CD4-positive, alpha-beta T cell treated with Interleukin-4 for 1 hour (primary cell): ENCODE measurements around the gene ASPHD2.

Experiments
- DNase-seq, 2 donors: peaks; one replicate each; pipeline ENCODE4 v3.0.0-alpha.2; 2020 to 2022

The ASPHD2 gene

DNA sequence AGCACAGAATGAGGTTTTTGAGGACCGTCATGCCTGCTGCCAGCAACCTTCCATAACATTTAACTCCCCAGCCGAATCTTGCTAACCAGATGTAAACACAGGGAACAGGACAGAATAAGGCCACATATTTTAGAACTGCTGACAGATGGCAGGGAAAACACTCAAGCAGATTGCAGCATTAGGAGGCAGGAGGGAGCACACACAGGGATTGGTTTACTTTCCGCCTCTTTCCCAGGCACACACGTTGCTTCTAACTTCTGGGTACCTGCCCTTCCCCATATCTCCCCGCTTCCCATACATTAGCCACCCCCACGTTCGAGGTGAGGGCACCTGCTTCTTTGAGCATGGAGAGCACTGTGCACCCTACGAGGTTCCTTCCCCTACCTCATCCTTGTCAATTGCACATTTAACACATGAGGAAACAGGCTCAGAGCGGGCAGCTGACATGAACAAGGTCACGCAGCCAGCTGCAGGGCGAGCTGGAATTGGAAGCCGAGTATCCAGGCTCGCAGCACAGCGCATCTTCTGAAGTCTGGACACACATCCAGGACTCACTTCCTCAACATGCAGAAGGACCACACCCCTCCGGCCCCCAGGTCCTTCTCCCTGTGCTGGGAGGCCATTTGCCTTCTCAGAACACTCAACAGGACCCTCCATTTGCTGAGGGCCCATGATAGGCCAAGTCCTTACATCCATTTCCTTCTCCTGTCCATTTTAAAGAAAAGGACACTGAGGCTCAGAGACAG lies 18.7 kb downstream of the ASPHD2 start:
- no peak for DNase-seq

DNA sequence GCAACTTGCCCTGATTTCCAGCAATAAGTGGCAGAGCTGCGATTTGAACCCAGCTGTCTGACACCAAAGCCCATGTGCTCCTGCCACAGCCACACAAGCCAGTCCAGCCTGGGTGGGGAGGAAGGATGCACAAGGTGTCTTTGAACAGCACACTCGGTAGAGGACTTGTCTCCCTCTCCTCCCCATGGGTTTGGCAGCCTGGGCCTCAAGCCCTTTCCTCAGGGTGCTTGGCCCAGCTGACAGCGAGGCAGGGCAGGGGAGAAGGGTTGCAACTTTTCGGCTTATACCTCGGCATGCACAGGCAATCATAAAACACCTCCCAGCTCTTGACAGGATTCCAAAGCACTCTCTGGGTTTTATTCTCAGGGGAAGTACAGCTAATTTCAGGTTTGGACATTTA lies 19.3 kb downstream of the ASPHD2 start:
- no peak for DNase-seq

GRCh38 chr22:26448941-26449340 lies 19.9 kb downstream of the ASPHD2 start:
- no peak for DNase-seq

- DNase-seq, result no peak
Observed at GRCh38 chr22:26450453-26451185, 21.6 kb downstream of the ASPHD2 start.

DNA sequence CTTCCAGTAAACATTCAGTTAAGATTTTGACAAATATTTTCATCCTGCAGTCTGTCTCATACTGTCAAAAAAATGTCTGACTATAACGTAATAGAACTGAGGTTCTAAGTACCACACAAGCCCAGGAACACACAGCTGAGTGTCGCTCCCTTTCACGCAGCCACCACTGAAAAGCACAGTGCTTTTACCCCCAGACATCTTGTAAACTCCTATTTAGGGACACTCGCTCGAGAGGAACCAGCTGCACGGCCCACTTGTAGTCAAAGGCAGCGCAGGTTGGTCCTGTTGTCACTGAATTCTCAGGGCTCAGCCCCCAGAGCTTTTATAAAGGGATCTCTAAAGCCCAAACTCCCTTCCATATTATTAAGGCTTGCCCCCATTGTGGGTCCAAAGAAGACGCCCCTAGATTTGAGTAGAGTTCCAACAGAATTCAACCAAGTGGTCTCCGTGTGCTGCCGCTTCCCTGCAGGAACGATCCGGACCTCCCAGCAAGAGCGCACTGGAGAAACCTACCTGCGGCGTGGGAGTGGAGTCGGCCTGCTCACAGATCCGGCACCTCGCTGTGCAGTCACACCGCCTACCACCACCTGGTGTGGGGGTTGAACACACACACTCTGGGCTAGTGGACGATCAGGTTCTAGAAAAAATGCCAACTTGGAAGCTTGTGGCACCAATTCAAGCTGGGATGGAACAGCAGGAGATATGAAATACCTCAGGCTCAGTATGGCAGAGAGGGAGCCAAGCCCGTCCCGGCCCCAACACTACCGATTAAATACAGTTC lies 23.4 kb downstream of the ASPHD2 start:
- DNase-seq, result no peak

GRCh38 chr22:26453216-26453615 lies 24.2 kb downstream of the ASPHD2 start:
- DNase-seq, result no peak

- DNase-seq, result no peak
Observed at GRCh38 chr22:26453812-26454500, 24.9 kb downstream of the ASPHD2 start.

- no peak for DNase-seq
Observed at GRCh38 chr22:26457661-26458272, 28.7 kb downstream of the ASPHD2 start.

GRCh38 chr22:26460202-26460601 lies 31.1 kb downstream of the ASPHD2 start:
- no peak for DNase-seq

GRCh38 chr22:26461188-26461810 lies 32.2 kb downstream of the ASPHD2 start:
- DNase-seq, result peak; percentile 24 to 29

- DNase-seq, result no peak
Observed at GRCh38 chr22:26462051-26462450, 33.0 kb downstream of the ASPHD2 start.

DNA sequence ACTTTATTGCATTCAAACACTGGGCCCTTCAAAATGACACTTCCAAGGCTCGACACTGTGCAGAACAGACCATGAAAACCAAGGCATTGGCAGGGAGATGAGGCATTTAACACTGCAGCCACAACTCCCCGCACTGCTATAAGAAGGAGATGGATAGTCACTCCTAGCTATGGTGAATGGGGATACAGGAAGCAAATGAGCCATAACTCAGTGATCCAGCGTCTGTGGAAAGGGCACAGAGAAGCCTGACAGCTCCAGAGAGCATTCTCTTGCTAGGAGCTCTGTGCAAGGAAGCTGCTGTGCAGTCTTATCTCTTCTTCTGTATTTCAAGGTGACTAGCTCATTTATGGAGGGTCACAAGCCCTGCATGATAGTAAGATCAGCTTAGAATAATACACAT lies 33.6 kb downstream of the ASPHD2 start:
- no peak for DNase-seq

GRCh38 chr22:26463101-26463661 lies 34.1 kb downstream of the ASPHD2 start:
- no peak for DNase-seq

GRCh38 chr22:26463688-26464087 lies 34.6 kb downstream of the ASPHD2 start:
- no peak for DNase-seq

- DNase-seq, result no peak
Observed at GRCh38 chr22:26464312-26464711, 35.3 kb downstream of the ASPHD2 start.

GRCh38 chr22:26466196-26466595 lies 37.1 kb downstream of the ASPHD2 start:
- DNase-seq, result no peak

DNA sequence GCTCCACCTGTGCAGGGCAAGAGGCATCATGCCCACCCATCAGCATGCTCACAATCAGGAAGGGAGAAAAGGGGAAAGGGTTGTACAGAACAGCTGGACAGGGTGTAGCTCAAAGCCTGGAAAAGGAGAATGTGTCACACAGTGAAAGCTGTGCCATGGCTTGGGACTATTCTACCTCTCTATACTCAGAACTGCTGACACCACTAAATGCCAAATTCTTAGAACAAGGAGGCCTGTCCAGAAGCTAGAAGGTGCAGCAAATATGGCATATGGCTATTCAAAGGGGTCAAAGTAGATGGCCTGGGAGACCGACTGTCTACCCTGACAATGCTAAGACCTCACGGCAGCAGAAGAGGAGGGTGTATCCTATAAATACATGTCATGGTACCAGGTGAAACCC lies 41.7 kb downstream of the ASPHD2 start:
- DNase-seq, result no peak

DNA sequence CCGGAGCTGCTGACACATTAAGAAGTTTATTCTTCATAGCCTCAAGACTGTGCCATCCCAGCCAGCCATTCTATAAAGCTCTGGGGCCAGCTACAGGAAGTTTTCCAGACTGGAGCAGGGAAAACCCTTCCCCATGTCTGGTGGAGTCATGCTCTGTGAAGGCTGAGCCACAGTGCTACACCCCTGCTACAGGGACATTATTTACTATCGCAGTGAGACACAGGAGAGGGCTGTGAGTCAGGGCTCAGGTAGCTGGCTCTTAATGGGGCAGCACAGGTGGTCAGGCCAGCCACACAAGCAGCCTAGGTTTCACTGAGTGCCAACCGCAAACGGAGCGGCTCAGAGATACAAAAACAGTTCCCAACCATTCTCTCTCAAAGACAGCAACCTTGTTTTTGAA lies 42.5 kb downstream of the ASPHD2 start:
- DNase-seq, result no peak

DNA sequence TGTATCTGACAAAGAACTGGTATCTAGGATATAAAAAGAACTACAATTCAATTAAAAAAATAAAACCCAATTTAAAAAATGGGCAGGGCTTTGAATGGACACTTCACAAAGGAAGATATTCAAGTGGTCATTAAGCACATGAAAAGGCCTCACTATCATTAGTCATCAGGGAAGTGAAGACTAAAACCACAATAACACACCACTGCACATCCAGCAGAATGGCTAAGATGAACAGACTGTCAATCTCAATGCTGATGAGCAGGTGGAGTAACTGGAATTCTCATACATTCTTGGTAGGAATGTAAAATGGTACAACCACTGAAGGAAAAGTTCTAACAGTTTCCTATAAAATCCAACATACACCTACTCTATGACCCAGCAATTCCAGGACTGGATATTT lies 45.6 kb downstream of the ASPHD2 start:
- DNase-seq, result no peak

GRCh38 chr22:26476705-26477340 lies 47.8 kb downstream of the ASPHD2 start:
- no peak for DNase-seq

DNA sequence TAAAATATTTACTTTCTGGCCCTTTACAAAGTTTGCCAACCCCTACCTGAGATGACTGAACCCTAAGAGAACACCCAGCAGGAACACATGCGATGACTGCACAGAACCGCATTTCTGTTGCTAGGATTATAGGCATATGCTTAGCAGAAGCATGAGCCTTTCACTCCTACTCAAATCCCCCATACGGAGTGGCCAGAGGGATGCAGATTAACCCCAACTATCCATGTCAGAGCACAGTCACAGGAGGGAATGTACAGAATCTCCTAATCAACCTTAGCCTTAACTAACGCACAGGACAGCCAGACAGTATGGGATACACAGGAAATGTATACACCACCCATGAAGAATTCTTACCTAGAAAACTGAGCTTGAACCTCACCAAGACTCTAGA lies 48.3 kb downstream of the ASPHD2 start:
- DNase-seq, result no peak
